22Rv1 (cell line): ENCODE data around the gene KNCN.

Experiments
- CTCF ChIP-seq: fragments of 450-650 bp; IDR thresholded peaks from 2 replicates; pipeline ENCODE4 v1.5.1; 2017; ENCODE audit warnings: mild to moderate bottlenecking
- ZFX ChIP-seq: fragments of 450-650 bp; IDR thresholded peaks from 2 replicates; pipeline ENCODE4 v1.6.1; 2017; ENCODE audit warnings: antibody characterized with exemption, borderline replicate concordance

GRCh38 chr1:46508757-46509156 lies 42.7 kb downstream of the KNCN start:
- TF ChIP-seq CTCF, result no peak
- no peak for TF ChIP-seq ZFX
